K562 (cell line): ENCODE results near the gene CD19. TPM values are rescaled to one million over a fixed set of nuclear protein-coding genes. Genes with fewer than 3 reads are reported as not detected.

Source experiments
- BACH1 ChIP-seq: fragments of 200-800 bp; sonication (Bioruptor generic); IDR thresholded peaks from 2 replicates; pipeline ENCODE4 v1.6.1; 2016; ENCODE audit warnings: missing genetic modification characterization, missing compliant biosample characterization
- CBFA2T3 ChIP-seq: fragments of 450-650 bp; IDR thresholded peaks from 2 replicates; pipeline ENCODE4 v1.6.1; 2017
- CXXC5 ChIP-seq: fragments of 250-450 bp; sonication (Bioruptor Pico); IDR thresholded peaks from 2 replicates; pipeline ENCODE4 v1.8.0; 2022; ENCODE audit warnings: inconsistent platforms, mild to moderate bottlenecking, moderate library complexity
- HIVEP1 ChIP-seq: fragments of 250-450 bp; sonication (Bioruptor Pico); IDR thresholded peaks from 2 replicates; pipeline ENCODE4 v1.4.0; 2020; ENCODE audit warnings: mild to moderate bottlenecking
- HOXB6 ChIP-seq: fragments of 250-450 bp; sonication (Bioruptor Pico); IDR thresholded peaks from 2 replicates; pipeline ENCODE4 v1.5.1; 2022; ENCODE audit warnings: mild to moderate bottlenecking, borderline replicate concordance
- KDM1A ChIP-seq, 2 experiments: fragments of 450-650 bp; IDR thresholded peaks; 2 replicates each; pipeline ENCODE4 v1.6.1; 2016; ENCODE audit warnings: mild to moderate bottlenecking in 2 of 2
- ZFP36 ChIP-seq: fragments of 150-350 bp; IDR thresholded peaks from 2 replicates; pipeline ENCODE4 v1.6.1; 2018; ENCODE audit warnings: low read length, low read depth; ENCODE audit not compliant: partially characterized antibody
- ZNF165 ChIP-seq: fragments of 250-450 bp; sonication (Bioruptor Pico); IDR thresholded peaks from 2 replicates; pipeline ENCODE4 v1.4.0; 2020; ENCODE audit warnings: borderline replicate concordance
- ZNF274 ChIP-seq: IDR thresholded peaks from 2 replicates; pipeline ENCODE4 v1.6.1; 2011; ENCODE audit warnings: low read depth, mild to moderate bottlenecking, low read length, moderate library complexity, borderline replicate concordance
- ZNF57 ChIP-seq: fragments of 450-650 bp; formaldehyde crosslinking; IDR thresholded peaks from 2 replicates; pipeline ENCODE4 v1.4.0; 2020; ENCODE audit warnings: mild to moderate bottlenecking, moderate library complexity
- ZNF695 ChIP-seq: fragments of 450-650 bp; formaldehyde crosslinking; IDR thresholded peaks from 2 replicates; pipeline ENCODE4 v1.4.0; 2020; ENCODE audit warnings: mild to moderate bottlenecking, moderate library complexity
- ZNF785 ChIP-seq: fragments of 250-450 bp; sonication (Bioruptor Pico); IDR thresholded peaks from 2 replicates; pipeline ENCODE4 v1.4.0; 2020; ENCODE audit warnings: mild to moderate bottlenecking
- polyA plus RNA-seq, 8 experiments: library from polyadenylated mRNA; depleted of rRNA in 4 of 8; stranded (reverse) in 5 of 8; unstranded in 3 of 8; fragments of >200 nt; fragmentation: Nextera tagmentation in 2 of 8; fragmentation: Illumina TruSeq in 1 of 8; extraction: Ambion mirVana in 2 of 8; extraction: Trizol in 1 of 8; gene quantifications; 2 replicates each; pipeline versions ENCODE4 v1.2.1 to v1.2.3, GENCODE V29; 2011 to 2014; ENCODE audit warnings: inconsistent platforms in 1 of 8, missing spikeins in 1 of 8
- total RNA-seq, 7 experiments: library from RNA; depleted of rRNA in 6 of 7; stranded (reverse); fragments of >200 nt in 6 of 7; fragmentation: Illumina TruSeq in 2 of 7; extraction: Trizol in 2 of 7; gene quantifications; 2 replicates each; pipeline versions ENCODE4 v1.2.1 to v1.2.3, GENCODE V29; 2011 to 2021; ENCODE audit warnings: low replicate concordance in 1 of 7
- TF ChIP-seq, protein P1 (sequence below): fragments of 250-450 bp; sonication (Bioruptor Pico); IDR thresholded peaks from 2 replicates; pipeline ENCODE4 v1.5.0; 2021; ENCODE audit warnings: mild to moderate bottlenecking, moderate library complexity
- TF ChIP-seq, protein P2 (sequence below), 3 experiments: fragments of 200-800 bp in 1 of 3; fragments of 250-450 bp in 1 of 3; fragments of 450-650 bp in 1 of 3; sonication (Bioruptor Pico) in 1 of 3; sonication (Bioruptor generic) in 1 of 3; formaldehyde crosslinking in 1 of 3; IDR thresholded peaks; 2 replicates each; pipeline versions ENCODE4 v1.6.1 to v1.8.0; 2016 to 2022; ENCODE audit warnings: mild to moderate bottlenecking in 2 of 3, missing genetic modification characterization in 2 of 3, missing compliant biosample characterization in 1 of 3, moderate library complexity in 1 of 3
- TF ChIP-seq, protein P3 (sequence below): fragments of 450-650 bp; conservative IDR thresholded peaks from 2 replicates; pipeline ENCODE4 v1.6.1; 2016; ENCODE audit warnings: missing genetic modification characterization, low read depth, mild to moderate bottlenecking, control low read depth, missing compliant biosample characterization
- TF ChIP-seq, protein P4 (sequence below): fragments of 250-450 bp; sonication (Bioruptor Pico); IDR thresholded peaks from 2 replicates; pipeline ENCODE4 v1.5.0; 2022; ENCODE audit warnings: mild to moderate bottlenecking

Gene CD19
- total and polyA plus RNA-seq, 9 of the 15 experiments (the other 6 are each of a cell fraction or from before 2014, with no cell fraction given): 0.27 to 3.7 (median 2.0) TPM; not detected in 1

DNA sequence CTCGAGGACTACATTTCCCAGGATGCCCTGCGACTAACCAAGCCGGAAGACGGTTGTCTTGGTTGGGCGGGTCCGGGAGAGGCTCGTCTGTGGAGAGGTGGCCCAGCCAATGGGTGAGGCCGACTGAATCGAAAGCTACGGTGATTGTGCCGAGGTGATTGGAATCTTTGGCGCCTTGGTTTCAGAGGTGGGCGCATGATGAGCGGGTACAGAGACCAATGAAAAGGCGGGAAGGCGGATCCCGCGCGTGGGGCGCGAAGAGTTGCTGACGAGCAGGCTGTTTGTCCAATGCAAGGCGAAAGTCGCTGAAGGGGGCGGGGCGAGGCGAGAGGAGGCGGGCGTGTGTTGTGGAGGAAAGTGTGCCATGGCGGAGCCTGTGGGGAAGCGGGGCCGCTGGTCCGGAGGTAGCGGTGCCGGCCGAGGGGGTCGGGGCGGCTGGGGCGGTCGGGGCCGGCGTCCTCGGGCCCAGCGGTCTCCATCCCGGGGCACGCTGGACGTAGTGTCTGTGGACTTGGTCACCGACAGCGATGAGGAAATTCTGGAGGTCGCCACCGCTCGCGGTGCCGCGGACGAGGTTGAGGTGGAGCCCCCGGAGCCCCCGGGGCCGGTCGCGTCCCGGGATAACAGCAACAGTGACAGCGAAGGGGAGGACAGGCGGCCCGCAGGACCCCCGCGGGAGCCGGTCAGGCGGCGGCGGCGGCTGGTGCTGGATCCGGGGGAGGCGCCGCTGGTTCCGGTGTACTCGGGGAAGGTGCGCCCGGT is 19.1 kb downstream of the CD19 start, which contains the start of gene NFATC2IP (continued):
- TF ChIP-seq, protein P1, sequence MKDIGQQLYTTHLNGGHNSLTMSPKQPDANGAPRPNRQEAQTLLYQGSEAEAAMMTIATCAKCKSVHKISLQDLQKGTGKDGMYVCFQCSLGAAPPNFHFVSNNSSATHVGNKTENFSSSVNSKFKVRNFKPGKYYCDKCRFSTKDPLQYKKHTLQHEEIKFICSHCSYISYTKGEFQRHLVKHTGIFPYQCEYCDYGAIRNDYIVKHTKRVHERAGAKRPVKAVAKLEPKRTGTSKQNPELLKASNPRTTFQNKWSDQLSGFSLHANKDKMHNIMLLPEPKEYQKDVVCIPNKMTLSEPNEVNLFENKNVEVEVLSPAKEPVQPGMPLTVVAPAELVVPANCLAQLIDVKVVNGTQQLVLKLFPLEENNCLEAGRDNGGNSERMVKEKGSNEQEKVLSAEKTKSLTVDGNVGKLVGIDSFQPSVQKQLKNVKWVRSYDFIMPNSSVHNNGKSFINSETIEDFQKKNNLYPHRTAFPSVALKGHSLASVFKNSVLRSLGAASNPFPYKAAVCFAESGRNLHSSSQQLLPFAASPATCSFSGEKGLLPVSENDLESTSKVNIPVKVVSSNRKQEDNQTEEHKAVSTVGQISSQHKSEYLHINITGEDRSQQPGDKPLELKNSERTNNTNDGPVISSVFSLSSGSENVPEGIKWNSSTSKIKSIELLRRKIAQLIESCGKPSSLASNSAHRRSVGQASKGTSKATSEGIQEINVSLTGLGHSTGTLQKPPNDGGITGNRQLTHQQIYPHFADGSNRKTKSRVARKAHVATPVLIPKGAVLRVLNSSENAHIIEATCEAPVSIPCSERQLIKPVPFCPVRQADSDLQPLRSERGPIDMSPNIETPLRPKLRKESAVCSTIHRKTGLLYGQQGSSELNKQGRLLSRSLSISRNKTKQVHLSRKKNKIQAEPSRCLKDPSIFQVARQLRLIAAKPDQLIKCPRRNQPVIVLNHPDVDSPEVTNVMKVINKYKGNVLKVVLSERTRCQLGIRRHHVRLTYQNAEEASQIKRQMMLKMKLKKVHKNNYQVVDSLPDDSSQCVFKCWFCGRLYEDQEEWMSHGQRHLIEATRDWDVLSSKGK (CRISPR knock-in tag): no peak
- TF ChIP-seq ZNF785 (no peak), KDM1A (IDR thresholded peaks at IDR 0.05) (no peak), ZNF165 (CRISPR knock-in tag) (no peak), ZNF695 (no peak), ZNF57 (CRISPR knock-in tag) (no peak), HIVEP1 (CRISPR knock-in tag) (no peak), HOXB6 (CRISPR knock-in tag) (no peak), BACH1 (tag) (no peak), CBFA2T3 (no peak), CXXC5 (CRISPR knock-in tag) (peak; percentile 93), ZNF274 (no peak), ZFP36 (no peak)
- TF ChIP-seq, protein P2, sequence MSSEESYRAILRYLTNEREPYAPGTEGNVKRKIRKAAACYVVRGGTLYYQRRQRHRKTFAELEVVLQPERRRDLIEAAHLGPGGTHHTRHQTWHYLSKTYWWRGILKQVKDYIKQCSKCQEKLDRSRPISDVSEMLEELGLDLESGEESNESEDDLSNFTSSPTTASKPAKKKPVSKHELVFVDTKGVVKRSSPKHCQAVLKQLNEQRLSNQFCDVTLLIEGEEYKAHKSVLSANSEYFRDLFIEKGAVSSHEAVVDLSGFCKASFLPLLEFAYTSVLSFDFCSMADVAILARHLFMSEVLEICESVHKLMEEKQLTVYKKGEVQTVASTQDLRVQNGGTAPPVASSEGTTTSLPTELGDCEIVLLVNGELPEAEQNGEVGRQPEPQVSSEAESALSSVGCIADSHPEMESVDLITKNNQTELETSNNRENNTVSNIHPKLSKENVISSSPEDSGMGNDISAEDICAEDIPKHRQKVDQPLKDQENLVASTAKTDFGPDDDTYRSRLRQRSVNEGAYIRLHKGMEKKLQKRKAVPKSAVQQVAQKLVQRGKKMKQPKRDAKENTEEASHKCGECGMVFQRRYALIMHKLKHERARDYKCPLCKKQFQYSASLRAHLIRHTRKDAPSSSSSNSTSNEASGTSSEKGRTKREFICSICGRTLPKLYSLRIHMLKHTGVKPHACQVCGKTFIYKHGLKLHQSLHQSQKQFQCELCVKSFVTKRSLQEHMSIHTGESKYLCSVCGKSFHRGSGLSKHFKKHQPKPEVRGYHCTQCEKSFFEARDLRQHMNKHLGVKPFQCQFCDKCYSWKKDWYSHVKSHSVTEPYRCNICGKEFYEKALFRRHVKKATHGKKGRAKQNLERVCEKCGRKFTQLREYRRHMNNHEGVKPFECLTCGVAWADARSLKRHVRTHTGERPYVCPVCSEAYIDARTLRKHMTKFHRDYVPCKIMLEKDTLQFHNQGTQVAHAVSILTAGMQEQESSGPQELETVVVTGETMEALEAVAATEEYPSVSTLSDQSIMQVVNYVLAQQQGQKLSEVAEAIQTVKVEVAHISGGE (CRISPR knock-in tag; IDR thresholded peaks at IDR 0.05): peak; percentile 51 to 83 (median 67); a peak in 3 of 6 replicates
- TF ChIP-seq, protein P3, sequence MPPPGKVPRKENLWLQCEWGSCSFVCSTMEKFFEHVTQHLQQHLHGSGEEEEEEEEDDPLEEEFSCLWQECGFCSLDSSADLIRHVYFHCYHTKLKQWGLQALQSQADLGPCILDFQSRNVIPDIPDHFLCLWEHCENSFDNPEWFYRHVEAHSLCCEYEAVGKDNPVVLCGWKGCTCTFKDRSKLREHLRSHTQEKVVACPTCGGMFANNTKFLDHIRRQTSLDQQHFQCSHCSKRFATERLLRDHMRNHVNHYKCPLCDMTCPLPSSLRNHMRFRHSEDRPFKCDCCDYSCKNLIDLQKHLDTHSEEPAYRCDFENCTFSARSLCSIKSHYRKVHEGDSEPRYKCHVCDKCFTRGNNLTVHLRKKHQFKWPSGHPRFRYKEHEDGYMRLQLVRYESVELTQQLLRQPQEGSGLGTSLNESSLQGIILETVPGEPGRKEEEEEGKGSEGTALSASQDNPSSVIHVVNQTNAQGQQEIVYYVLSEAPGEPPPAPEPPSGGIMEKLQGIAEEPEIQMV (tag): no peak
- TF ChIP-seq, protein P4, sequence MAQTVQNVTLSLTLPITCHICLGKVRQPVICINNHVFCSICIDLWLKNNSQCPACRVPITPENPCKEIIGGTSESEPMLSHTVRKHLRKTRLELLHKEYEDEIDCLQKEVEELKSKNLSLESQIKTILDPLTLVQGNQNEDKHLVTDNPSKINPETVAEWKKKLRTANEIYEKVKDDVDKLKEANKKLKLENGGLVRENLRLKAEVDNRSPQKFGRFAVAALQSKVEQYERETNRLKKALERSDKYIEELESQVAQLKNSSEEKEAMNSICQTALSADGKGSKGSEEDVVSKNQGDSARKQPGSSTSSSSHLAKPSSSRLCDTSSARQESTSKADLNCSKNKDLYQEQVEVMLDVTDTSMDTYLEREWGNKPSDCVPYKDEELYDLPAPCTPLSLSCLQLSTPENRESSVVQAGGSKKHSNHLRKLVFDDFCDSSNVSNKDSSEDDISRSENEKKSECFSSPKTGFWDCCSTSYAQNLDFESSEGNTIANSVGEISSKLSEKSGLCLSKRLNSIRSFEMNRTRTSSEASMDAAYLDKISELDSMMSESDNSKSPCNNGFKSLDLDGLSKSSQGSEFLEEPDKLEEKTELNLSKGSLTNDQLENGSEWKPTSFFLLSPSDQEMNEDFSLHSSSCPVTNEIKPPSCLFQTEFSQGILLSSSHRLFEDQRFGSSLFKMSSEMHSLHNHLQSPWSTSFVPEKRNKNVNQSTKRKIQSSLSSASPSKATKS (CRISPR knock-in tag): no peak
